HTR-8/SVneo (cell line): ENCODE measurements around the gene ZNF157.

Experiments used
- DNase-seq: peaks from one replicate; pipeline ENCODE4 v3.0.0; 2011; ENCODE audit warnings: low spot score, mixed read lengths; ENCODE audit not compliant: insufficient read length
- FAIRE-seq: peaks from 2 replicates; lab custom pipeline; 2011; peaks lifted over from hg19 to GRCh38; lab: Jason Lieb, UNC

The ZNF157 gene

DNA sequence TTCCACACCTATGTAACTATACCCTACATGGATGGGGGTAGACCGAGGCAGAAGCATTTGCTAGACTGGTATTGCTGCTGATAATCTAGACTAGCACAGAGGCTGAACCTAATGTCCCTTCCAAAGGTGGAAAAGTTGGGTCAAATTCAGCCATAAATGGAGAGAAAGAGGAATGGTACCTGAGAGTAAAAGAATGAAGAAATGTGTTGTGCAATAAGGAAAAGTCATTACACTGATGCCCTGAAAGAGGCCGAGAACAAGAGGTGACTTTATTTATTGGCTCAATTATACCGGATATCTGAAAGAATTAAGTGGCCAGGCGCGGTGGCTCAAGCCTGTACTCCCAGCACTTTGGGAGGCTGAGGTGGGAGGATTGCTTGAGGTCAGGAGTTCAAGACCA, 60.5 kb downstream of the ZNF157 start:
- no peak for FAIRE-seq

GRCh38 chrX:47446431-47446830, 76.1 kb downstream of the ZNF157 start:
- FAIRE-seq (no peak), DNase-seq (no peak)

More for the DNA sequence above, 60.5 kb downstream of the ZNF157 start:
- no peak for DNase-seq

- DNase-seq (no peak), FAIRE-seq (no peak)
These were observed 76.6 kb downstream of the ZNF157 start for GRCh38 chrX:47446971-47447370.

GRCh38 chrX:47447607-47448006, 77.2 kb downstream of the ZNF157 start:
- DNase-seq (no peak), FAIRE-seq (no peak)

DNA sequence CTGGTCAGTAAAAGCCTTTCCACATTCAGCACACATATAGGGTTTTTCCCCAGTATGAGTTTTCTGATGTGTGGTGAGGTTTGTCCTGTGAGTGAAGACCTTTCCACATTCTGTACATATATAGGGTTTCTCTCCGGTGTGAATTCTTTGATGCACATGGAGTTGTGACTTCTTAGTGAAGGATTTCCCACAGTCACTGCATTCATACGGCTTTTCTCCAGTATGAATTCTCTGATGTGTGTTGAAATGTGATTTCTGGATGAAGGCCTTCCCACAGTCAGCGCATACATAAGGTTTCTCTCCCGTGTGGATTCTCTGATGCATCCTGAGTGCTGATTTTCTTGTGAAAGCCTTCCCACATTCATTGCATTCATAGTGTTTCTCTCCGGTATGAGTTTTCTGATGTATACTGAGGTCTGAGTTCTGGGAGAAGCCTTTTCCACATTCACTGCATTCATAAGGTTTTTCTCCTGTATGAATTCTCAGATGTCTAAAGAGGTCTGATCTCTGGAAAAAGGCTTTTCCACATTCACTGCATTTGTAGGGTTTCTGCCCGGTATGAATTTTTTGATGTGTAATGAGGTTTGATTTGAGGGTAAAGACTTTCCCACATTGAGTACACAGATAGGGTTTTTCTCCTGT, 77.9 kb downstream of the ZNF157 start:
- DNase-seq (no peak), FAIRE-seq (no peak)

DNA sequence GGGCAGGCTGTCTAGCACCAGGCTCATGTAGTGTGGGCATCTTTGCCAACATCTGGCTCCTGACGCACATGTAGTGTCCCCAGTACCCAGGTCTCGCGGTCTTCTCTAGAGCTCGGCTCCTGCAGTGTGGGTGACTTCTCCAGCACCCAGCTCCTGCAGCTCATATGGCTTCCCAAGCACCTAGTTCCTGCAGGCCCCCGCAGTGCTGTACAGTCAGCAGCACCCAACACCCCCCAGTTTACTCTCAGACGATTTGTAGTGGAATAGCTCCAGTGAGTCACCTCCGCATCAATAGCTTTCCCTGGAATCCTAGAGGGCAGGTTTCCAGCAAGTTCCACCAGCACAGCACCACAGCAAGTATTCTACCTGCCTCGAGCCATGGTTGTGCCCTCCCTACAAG, 81.7 kb downstream of the ZNF157 start:
- FAIRE-seq (no peak), DNase-seq (no peak)

GRCh38 chrX:47456080-47456479, 85.7 kb downstream of the ZNF157 start:
- DNase-seq = no peak
- FAIRE-seq = no peak

- FAIRE-seq = no peak
- no peak for DNase-seq
These were observed 88.2 kb downstream of the ZNF157 start for GRCh38 chrX:47458528-47458927.

DNA sequence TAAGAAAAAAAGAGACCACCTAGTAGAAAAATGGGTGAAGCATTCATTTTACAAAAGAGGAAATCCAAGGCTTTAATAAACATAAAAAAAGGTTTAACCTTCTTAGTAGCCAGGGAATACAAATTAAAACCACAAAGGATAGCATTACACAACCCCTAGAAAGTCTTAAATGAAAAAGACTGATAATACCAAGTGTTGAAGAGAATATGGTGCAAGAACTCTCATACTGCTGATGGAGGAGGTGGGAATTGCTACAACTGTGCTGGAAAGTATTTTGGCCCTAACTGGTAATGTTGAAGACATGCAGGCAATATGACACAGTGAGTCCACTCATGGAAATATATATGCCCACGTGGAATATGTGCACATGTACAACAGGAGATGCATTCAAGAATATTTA, 90.2 kb downstream of the ZNF157 start:
- DNase-seq = no peak

More for the DNA sequence above, 90.2 kb downstream of the ZNF157 start:
- no peak for FAIRE-seq
